PC-9 (cell line): ENCODE data around the gene GPX3.

ENCODE experiments used
- EZH2 ChIP-seq: fragments of 200-600 bp; sonication (generic); IDR thresholded peaks from 2 replicates; pipeline ENCODE4 v1.8.0; 2017; ENCODE audit warnings: antibody characterized with exemption, low read depth
- TF ChIP-seq, protein P1 (sequence below): fragments of 200-600 bp; sonication (generic); conservative IDR thresholded peaks from 2 replicates; pipeline ENCODE4 v1.6.1; 2017; ENCODE audit warnings: mixed run types, antibody characterized with exemption, mild to moderate bottlenecking, moderate library complexity

DNA sequence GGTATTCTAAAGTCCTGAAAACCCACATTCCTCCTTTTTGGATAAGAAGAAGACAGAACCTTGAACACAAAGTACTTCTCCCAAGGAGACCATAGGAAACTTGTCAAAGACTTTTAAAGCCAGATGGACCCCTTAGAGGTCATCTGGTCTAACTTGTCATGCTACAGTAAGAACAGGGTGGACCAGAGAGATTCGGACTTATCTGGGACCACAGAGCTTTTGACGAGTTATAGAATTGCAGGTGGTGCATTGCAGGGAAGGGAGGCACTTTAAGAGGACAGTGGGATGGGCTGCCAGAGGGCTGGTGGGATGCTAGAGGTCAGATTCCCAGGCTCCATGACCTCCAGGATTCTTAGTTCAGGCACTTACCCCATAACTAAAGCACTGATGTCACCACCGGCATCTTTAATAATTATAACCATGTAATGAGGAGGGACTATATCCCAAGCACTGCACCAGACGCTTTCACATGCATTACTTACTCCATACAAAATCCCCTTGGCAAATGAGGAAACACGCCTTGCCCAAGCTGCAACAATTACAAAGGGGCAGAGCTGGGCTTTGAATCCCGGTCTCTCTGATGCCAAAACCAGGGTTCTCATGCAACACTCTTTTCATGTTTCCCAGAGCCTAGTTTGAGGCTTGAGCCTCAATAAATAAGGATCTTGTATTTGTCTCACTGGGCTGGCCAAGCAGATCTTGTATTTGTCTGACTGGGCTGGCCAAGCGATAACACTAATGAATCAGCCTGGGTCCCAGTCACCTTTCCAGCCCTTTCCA lies 12.8 kb upstream of the GPX3 start:
- TF ChIP-seq, protein P1, sequence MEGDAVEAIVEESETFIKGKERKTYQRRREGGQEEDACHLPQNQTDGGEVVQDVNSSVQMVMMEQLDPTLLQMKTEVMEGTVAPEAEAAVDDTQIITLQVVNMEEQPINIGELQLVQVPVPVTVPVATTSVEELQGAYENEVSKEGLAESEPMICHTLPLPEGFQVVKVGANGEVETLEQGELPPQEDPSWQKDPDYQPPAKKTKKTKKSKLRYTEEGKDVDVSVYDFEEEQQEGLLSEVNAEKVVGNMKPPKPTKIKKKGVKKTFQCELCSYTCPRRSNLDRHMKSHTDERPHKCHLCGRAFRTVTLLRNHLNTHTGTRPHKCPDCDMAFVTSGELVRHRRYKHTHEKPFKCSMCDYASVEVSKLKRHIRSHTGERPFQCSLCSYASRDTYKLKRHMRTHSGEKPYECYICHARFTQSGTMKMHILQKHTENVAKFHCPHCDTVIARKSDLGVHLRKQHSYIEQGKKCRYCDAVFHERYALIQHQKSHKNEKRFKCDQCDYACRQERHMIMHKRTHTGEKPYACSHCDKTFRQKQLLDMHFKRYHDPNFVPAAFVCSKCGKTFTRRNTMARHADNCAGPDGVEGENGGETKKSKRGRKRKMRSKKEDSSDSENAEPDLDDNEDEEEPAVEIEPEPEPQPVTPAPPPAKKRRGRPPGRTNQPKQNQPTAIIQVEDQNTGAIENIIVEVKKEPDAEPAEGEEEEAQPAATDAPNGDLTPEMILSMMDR = no peak
- TF ChIP-seq EZH2 = no peak
